ENCODE measurements around the gene OR5AP2. TPM values are rescaled to one million over a fixed set of nuclear protein-coding genes. Genes with fewer than 3 reads are reported as not detected.
"Not testable (repeated sequence)": the region's sequence is repeated elsewhere in the genome, so short reads cannot be mapped to it uniquely, and the experiment has no call there.

The OR5AP2 gene
- not detected in 2 replicates for polyA plus RNA-seq (2011; rRNA removed)
- polyA minus RNA-seq (2011; rRNA and poly(A)+ RNA removed) = not detected in 2 replicates

DNA sequence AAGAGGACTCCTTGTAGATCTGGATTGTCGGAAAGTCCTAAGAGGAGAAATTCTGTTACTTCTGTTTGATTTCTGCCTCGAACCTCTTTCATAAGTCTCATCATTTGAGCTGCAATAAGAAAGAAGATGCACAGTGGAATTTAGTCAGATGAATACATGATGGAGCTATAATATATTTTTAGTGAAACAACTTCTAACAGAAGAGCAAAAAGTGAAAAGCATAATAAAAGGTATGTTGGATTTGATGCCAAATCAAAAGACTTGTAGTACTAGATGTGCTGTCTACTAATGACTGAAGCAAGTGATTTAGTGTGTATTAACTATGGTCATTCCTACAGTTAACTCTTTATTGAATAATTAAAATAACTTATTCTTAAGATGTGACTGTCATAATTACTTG is at the start of gene OR5AP2:
OR5AP2 (minus strand) TSS at position 101 of the 400 bp plus-strand sequence; CDS start at position 101, 0 bp downstream.
- POLR2A ChIA-PET = no interaction called here
- no peak within 1 kb of the TSS for H3K4me3 ChIP-seq (ENCODE audit: low read depth, low read length)
- TF ChIP-seq, protein P1, sequence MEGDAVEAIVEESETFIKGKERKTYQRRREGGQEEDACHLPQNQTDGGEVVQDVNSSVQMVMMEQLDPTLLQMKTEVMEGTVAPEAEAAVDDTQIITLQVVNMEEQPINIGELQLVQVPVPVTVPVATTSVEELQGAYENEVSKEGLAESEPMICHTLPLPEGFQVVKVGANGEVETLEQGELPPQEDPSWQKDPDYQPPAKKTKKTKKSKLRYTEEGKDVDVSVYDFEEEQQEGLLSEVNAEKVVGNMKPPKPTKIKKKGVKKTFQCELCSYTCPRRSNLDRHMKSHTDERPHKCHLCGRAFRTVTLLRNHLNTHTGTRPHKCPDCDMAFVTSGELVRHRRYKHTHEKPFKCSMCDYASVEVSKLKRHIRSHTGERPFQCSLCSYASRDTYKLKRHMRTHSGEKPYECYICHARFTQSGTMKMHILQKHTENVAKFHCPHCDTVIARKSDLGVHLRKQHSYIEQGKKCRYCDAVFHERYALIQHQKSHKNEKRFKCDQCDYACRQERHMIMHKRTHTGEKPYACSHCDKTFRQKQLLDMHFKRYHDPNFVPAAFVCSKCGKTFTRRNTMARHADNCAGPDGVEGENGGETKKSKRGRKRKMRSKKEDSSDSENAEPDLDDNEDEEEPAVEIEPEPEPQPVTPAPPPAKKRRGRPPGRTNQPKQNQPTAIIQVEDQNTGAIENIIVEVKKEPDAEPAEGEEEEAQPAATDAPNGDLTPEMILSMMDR (IDR thresholded peaks at IDR 0.05; ENCODE audit: insufficient read depth, low read depth, low read length) = no peak
- CTCF ChIA-PET = no interaction called here
- H3K36me3 ChIP-seq (ENCODE audit: control insufficient read depth, insufficient read depth, low read length) = no peaks in the 10 kb centered on the region
- H3K27me3 ChIP-seq (ENCODE audit: control insufficient read depth, insufficient read depth, low read length) = no peaks in the 10 kb centered on the region
- DNase-seq (ENCODE audit: low read depth) = no peak

DNA sequence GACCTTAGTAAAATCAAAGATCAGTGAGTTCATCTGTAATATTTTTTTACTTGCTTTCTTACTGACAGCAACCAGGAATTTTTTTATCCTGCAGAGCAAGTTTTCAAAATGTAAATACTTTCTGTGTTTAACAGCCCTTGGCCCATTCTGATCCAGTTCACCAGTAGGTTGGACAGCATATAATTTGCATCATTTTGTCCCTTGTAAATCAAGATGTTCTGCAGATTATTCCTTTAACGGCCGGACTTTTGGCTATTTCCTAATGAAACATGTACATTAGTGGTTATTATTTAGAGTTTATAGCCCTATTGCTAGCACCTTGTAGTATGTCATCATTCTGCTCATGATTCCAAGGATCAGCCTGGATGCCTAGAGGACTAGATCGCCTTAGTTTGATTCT is 48.9 kb upstream of the OR5AP2 start:
- CTCF ChIA-PET = not testable (repeated sequence)

DNA sequence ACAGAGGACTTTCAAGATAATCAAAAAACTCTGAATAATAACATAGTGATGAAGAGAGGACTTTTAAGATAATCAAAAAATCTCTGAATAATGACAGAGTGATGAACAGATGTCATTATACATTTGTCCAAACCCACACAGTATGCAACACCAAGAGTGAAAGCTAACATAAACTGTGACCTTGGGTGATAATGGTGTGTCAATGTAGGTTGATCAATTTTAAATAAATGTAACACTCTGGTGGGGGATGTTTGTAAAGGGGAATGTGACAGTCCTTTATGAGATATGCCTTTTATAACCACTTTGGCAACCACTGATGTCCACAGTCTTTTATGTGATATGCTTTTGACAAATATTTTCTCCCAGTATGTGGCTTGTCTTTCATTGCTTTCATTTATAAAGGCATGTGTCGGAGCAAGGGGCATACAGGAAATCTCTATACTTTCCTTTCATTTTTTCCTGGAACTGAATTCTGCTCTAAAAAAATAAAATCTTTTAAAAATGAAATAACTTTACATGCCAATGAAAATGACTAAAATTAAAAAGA is 46.4 kb upstream of the OR5AP2 start:
- ChIA-PET POLR2A (no interaction called here), CTCF (no interaction called here)
- DNase-seq (ENCODE audit: low read depth) = no peak
- H3K4me3 ChIP-seq (ENCODE audit: low read depth, low read length) = no peak overlapping the region
- no peaks in the 10 kb centered on the region for H3K27me3 ChIP-seq (ENCODE audit: control insufficient read depth, insufficient read depth, low read length)
- no peaks in the 10 kb centered on the region for H3K36me3 ChIP-seq (ENCODE audit: control insufficient read depth, insufficient read depth, low read length)
- TF ChIP-seq, protein P1 (IDR thresholded peaks at IDR 0.05; ENCODE audit: insufficient read depth, low read depth, low read length) = no peak

More for the DNA sequence above, 48.9 kb upstream of the OR5AP2 start:
- H3K4me3 ChIP-seq (ENCODE audit: low read depth, low read length); H3K27me3 ChIP-seq (ENCODE audit: control insufficient read depth, insufficient read depth, low read length); H3K36me3 ChIP-seq (ENCODE audit: control insufficient read depth, insufficient read depth, low read length); DNase-seq (ENCODE audit: low read depth); POLR2A ChIA-PET: not testable (repeated sequence)

DNA sequence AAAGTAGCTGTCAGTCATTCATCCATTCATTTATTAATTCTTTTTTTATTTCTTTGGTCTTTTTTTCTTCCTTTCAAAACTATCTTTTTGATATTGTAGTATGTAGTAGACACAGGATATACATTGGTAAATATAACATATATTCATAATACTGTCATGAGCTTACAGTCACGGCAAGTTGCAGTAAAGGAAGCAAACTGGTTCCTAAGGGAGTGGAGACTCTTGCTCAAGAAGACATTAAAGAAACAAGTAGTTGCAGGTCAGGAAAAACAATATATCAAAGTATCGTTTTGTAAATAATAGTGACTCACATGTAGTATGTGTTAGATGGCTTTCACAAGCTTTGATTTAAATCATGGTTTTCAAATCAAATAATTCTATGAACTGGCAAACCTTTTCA is 28.7 kb upstream of the OR5AP2 start:
- TF ChIP-seq, protein P1 (IDR thresholded peaks at IDR 0.05; ENCODE audit: insufficient read depth, low read depth, low read length) = no peak
- ChIA-PET POLR2A (no interaction called here), CTCF (no interaction called here)
- Histone ChIP-seq H3K27me3 (ENCODE audit: control insufficient read depth, insufficient read depth, low read length) (no peaks in the 10 kb centered on the region), H3K4me3 (ENCODE audit: low read depth, low read length) (no peak overlapping the region), H3K36me3 (ENCODE audit: control insufficient read depth, insufficient read depth, low read length) (no peaks in the 10 kb centered on the region)
- no peak for DNase-seq (ENCODE audit: low read depth)

DNA sequence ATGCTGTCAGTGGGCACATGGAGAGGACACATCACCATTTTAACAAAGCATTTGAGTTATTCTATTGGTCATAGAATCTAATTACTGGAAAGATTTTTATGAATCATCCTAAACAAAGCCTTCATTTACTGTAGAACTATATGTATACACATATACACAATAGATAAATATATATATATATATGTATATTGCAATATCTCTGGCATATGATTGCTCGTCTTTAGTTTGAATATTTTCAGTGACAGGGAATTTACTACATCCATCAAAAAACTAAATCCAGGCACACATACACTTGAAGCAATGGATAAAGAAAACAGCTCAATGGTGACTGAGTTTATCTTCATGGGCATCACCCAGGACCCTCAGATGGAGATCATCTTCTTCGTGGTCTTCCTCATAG is 21.1 kb upstream of the OR5AP2 start, which contains the start of gene OR5AR1:
OR5AR1 (plus strand) TSS at position 301 of the 400 bp plus-strand sequence; CDS start at position 301, 0 bp downstream.
- H3K4me3 ChIP-seq (ENCODE audit: low read depth, low read length) = no peak within 1 kb of the TSS
- CTCF ChIA-PET = no interaction called here
- TF ChIP-seq, protein P1 (IDR thresholded peaks at IDR 0.05; ENCODE audit: insufficient read depth, low read depth, low read length) = no peak
- POLR2A ChIA-PET = no interaction called here
- DNase-seq (ENCODE audit: low read depth) = no peak
- no peaks in the 10 kb centered on the region for H3K27me3 ChIP-seq (ENCODE audit: control insufficient read depth, insufficient read depth, low read length)
- no peaks in the 10 kb centered on the region for H3K36me3 ChIP-seq (ENCODE audit: control insufficient read depth, insufficient read depth, low read length)

DNA sequence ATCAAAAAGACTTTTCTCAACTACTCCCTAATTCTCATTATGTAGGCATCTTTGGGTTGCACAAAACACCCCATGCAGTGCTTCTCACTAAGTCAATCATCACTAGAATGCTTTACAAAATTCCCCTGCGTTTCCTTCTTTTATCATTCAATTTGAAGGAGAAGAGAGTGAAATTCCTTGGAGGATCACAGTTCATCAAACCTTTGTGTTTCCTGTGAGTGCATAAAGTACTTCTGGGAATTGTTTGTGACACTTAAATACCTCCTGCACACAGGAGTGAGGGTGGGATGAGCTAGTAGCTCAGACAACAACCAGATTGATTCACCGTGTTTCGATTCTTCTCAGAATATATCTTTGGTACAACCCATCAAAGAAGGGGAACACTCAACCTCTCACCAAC is 17.5 kb upstream of the OR5AP2 start:
- CTCF ChIA-PET = interaction anchor here (0.6 kb wide), 1 partner anchor 14 kb away, joined by 3 read pairs; no protein-coding TSS in a partner anchor

More for the DNA sequence above, 17.5 kb upstream of the OR5AP2 start:
- DNase-seq (ENCODE audit: low read depth) = no peak
- POLR2A ChIA-PET = no interaction called here
- Histone ChIP-seq H3K36me3 (ENCODE audit: control insufficient read depth, insufficient read depth, low read length) (no peaks in the 10 kb centered on the region), H3K27me3 (ENCODE audit: control insufficient read depth, insufficient read depth, low read length) (no peaks in the 10 kb centered on the region), H3K4me3 (ENCODE audit: low read depth, low read length) (no peak overlapping the region)
- TF ChIP-seq, protein P1 (IDR thresholded peaks at IDR 0.05; ENCODE audit: insufficient read depth, low read depth, low read length) = no peak

All from BJ (cell line).